ENCODE data around the gene MRPS5. TPM values are rescaled to one million over a fixed set of nuclear protein-coding genes. Genes with fewer than 3 reads are reported as not detected.

Gene MRPS5
- polyA plus RNA-seq, 1 donor: 61.1 TPM

GRCh38 chr2:95087379-95087778 lies 34.2 kb downstream of the MRPS5 start:
- DNase-seq: no peak

GRCh38 chr2:95086017-95086416 lies 35.6 kb downstream of the MRPS5 start:
- no peak for DNase-seq

- DNase-seq: no peak
These were observed 39.1 kb downstream of the MRPS5 start for GRCh38 chr2:95082477-95082876.

DNA sequence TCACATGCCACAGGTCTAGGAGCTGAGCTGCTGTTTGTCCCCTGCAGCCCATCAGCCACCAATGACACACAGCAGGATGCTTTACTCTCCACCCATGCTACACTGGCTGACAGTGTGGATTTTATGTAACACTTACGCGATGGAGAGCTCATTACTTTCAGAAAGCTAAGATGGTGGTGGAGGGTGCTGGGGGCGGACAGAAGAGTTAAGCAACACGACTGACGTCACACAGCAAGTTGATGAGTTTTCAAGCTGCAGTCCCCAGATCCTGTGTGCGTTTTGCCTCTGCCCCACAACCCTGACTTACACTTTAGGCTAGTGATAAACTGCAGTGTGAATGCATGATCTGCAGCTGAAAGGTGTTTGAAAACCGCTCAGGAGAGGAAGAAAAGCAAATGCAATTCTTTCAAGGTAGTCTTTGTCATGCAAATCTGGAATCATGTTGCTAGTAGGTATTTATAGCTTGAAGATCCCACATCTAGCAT lies 42.4 kb downstream of the MRPS5 start:
- no peak for DNase-seq

GRCh38 chr2:95077861-95078603 lies 43.6 kb downstream of the MRPS5 start:
- DNase-seq: no peak

- no peak for DNase-seq
These were observed 44.1 kb downstream of the MRPS5 start for GRCh38 chr2:95077530-95077825.

- DNase-seq: peak; percentile 43
These were observed 44.7 kb downstream of the MRPS5 start for GRCh38 chr2:95076705-95077529.

DNA sequence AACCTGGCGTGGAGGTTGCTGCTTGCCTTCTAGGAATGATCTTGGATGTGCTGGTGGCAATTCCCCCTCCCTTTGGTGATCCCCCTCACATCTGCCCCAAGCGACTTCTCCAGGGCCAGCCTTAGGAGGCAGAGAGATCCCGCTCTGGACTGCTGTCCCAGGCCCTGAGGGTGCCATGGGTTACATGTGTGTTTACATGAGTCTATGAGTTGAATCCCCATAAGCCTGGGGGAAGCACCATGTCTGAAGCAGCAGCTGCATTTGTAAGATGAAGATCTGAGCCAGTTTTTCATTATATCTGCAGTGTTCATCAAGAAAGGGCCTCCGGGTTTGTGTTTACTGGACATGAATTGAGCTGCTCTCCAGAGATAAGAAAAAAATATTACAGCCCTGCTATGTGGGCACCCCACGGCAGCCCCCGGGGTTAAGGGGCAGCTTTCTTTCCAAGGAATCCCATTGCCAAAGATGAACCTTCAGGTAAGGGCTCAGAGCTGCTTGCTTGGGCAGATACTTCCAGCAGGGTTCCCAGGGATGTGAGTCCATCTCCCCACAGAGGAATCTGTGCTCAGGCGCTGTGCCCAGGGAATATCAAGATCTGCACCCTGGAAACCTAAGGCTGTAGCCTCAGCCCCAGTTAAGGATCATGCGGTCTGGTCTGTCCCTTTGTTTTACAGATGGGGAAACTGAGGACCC lies 46.0 kb downstream of the MRPS5 start:
- DNase-seq: no peak

DNA sequence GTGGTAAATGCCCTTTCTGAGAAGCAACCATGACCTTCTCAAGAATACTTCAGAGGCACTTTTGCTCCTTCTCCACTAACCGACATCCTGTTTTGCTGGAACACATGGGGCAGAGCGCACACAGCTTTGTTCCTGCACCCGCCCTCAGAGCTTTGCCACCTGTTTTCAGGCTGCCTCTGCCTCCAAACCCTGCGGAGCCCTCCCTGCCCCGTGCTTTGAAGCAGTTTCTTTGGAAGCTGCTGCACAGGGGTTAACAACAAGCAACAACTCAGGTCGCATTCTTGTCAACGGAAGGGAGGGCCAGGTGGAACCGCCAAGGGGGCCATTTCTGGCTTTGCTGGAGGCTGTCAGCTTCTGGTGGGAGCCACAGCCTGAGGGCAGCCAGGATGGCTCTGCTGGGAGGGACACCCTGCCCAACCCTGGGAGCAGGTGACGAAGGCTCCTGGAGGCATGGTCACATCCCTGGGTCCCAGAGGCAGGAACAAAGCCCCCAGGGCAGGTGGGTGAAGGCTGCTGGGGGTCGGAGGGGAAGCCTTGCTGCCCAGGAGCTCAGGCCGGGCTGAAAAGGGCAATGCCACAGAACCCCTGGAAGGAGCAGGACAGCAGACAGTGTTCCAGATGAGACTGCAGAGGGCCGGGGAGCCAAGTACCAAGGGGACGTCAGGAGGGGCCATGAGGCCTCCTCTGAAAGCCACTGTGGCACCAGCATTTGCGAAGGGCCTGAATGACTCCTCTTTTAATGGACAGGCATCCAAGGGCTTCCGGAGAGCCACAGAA lies 46.8 kb downstream of the MRPS5 start:
- no peak for DNase-seq

- no peak for DNase-seq
These were observed 47.5 kb downstream of the MRPS5 start for GRCh38 chr2:95073856-95074662.

DNA sequence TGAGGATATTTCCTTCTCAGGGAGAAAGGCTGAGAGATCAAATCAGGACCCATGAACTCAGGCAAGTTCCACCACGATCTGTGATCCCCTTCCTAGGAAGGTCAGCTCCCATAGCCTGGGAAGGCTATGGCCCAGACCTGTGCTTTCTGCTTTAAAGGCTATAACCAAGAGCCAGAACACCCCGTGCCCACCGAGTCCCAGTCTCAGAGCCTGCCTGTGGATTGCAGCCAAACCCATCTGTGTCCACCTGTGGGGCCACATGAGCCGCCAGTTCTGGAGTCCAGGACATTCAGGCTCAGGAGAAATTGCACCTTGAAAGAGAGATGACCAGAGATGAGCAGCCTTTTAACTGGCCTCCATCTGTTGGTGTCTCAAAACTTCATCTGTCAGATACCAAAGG lies 49.2 kb downstream of the MRPS5 start:
- DNase-seq: no peak

- DNase-seq: no peak
These were observed 49.8 kb downstream of the MRPS5 start for GRCh38 chr2:95071856-95072255.

DNA sequence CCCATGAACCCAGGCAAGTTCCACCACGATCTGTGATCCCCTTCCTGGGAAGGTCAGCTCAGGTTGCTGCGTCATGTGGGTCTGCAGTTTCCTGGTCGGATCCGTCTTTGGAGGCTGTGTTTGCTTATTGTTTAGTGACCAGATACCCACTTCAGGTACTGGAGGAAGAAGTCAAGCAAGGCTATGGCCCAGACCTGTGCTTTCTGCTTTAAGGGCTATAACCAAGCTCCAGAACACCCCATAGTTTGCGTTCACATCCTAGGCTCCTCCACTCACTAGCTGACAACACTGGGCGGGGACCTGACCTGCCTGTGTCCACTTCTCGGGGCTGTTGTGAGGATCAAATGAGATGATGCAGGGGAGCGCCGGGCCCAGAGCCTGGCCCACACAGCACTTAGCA lies 52.1 kb downstream of the MRPS5 start:
- DNase-seq: no peak

DNA sequence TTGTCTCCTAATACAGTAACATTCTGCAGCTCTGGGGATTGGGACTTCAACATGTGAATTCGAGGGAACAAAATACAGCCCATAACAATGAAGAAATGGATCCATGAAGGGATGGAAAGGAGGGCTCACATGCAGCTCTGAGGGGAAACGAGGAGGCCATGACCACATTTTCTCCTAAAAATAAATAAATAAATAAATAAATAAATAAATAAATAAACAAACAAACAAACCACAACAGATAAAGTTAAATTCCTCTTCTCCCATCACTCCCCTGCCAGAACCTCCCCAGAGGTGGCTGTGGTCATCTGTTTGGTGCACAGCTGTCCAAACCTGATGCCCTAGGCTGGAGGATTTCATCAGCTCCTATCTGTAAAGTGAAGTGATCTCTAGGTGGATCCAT lies 53.4 kb downstream of the MRPS5 start:
- DNase-seq: no peak

GRCh38 chr2:95063086-95063958 lies 58.3 kb downstream of the MRPS5 start:
- no peak for DNase-seq

DNA sequence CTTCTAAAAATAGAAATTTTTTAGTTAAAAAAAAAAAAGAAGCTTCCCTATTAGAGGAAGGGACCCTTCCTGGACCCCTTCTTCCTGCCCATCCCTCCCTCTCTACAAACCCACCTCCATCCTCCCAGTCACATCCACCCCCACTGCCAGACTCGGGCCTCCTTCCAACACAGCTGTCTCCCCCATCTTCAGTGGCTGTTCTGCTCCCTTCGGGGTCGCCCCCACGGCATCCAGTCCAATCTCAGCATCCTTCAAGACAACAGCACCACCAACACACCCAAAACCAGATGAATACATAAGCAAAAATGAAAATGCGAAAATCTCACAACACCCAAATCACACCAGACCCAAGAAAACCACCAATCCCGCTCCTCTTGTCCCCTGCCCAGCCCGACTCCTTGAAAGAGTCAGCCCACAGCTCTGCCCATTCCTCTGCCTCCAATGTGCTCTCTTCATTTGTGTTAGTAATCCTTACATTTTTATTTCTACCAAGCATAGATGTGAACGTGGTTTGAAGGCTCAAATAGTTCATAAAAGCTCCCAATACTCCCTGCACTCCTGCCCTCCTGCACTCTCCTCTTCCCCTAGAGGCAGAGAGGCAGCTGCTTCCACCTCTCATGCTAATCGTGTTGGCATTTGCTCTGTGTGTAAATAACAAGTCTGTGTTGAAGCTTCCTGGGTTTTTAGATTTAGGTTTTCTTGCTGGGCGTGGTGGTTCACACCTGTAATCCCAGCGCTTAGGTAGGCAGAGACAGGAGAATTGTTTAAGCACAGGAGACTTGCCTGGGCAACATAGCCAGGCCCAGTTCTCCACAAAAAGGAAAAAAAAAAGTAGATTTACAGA lies 59.1 kb downstream of the MRPS5 start:
- no peak for DNase-seq

DNA sequence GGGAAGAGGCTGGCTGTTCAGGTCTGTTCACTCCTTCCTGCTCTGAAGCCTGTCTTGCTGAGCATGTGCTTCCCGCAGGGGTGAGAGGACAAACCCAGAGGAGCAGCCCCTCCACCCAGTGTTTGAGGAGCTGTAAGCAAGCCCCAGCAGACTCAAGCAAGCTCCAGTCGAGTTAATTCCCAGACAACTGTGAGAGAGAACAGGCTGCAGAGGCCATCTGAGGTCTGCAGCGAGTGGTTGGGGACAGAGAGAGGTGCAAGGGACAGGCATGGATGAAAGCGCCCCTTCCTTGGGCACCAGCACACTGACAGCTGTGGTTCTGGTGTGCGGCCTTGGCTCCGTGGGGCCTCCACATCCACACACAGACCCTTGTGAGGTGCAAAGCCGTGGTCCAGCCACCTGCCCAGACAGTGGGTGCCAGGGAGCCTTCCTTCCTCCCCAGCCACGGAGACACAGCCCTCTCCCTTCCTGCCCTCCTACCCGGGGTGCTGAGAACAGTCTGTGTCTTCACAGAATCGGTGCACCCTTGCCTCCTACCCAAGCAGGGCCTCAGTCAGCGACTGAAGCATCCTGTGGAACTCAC lies 59.9 kb downstream of the MRPS5 start:
- DNase-seq: no peak

DNA sequence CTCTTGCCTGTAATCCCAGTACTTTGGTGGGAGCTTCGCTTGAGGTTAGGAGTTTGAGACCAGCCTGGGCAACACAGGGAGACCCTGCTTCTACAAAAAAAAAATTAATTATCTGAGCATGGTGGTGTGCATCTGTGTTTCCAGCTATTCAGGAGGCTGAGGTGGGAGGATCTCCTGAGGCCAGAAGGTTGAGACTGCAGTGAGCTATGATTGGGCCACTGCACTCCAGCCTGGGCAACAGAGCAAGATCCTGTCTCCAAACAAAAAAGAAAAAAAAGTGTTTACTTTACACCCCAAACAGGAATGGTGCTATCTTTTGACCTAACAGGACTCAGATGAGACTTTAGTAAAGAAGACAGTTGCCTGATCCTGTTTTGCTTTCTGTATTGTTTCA lies 60.5 kb downstream of the MRPS5 start:
- no peak for DNase-seq

DNA sequence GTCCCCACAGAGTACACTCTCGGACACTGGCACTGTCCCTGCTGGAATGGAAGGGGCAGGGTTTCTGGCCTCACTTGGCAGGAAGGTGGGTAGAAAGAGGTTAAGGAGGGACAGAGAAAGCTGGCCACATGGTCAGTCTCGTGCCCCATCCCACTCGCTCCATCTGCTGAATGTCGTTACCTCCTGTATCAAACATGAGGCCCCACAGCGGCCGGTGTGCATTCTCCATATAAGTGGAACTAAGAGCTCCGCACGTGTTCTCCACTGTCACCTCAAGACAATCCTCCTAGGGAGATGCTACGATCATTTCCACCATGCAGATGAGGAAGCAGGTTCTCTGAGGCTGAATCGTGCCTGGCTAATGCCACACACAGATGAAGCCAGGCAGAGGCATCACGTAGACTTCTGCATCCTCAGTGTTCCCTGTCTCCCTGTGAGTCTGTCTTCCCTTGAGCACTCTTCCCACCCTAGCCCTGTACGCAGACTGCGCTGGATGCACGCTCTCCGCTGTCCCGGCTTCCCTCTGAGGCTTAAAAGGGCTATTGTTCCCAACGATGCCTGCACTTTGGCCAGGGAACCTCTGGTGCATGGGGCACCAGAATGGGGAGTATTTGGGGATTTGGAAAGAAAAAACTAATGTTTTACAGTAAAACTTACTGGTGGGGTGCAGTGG lies 61.0 kb downstream of the MRPS5 start:
- DNase-seq: no peak
